GM12891 (cell line): ENCODE results near the gene WNT11.

ENCODE experiments used
- DNase-seq: peaks from one replicate; pipeline ENCODE4 v3.0.0; 2011; ENCODE audit warnings: low spot score; ENCODE audit not compliant: insufficient read length
- FAIRE-seq: peaks from 2 replicates; lab custom pipeline; 2011; peaks lifted over from hg19 to GRCh38; lab: Jason Lieb, UNC
- PAX5 ChIP-seq: IDR thresholded peaks from 2 replicates; pipeline ENCODE4 v1.6.1; 2011; ENCODE audit warnings: low read length, moderate library complexity, mild to moderate bottlenecking; ENCODE audit not compliant: insufficient read depth, severe bottlenecking
- POLR2A ChIP-seq: IDR thresholded peaks from 2 replicates; pipeline ENCODE4 v1.6.1; 2011; ENCODE audit warnings: low read depth, low read length, control low read depth
- POLR2AphosphoS5 ChIP-seq: IDR thresholded peaks from 2 replicates; pipeline ENCODE4 v1.6.1; 2011; ENCODE audit warnings: low read depth, low read length, control low read depth
- POU2F2 ChIP-seq: IDR thresholded peaks from 2 replicates; pipeline ENCODE4 v1.6.1; 2011; ENCODE audit warnings: low read depth, mild to moderate bottlenecking, control low read depth, low read length, moderate library complexity
- SPI1 ChIP-seq: IDR thresholded peaks from 2 replicates; pipeline ENCODE4 v1.6.1; 2011; ENCODE audit warnings: low read depth, low read length, control low read depth
- TAF1 ChIP-seq: IDR thresholded peaks from 2 replicates; pipeline ENCODE4 v1.6.1; 2011; ENCODE audit warnings: low read depth, low read length, control low read depth

Gene WNT11

DNA sequence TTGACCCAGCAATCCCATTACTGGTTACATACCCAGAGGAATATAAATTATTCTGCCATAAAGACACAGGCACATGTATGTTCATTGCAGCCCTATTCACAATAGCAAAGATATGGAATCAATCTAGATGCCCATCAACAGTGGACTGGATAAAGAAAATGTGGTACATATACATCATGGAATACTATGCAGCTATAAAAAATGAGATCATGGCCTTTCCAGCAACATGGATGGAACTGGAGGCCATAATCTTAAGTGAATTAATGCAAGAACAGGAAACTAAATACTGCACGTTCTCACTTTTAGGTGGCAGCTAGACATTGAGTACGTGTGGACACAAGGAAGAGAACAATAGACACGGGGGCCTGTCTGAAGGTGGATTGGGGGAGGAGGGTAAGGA lies 15.1 kb upstream of the WNT11 start:
- DNase-seq = no peak
- peak; percentile 5 for FAIRE-seq
- TF ChIP-seq POU2F2 (no peak), POLR2AphosphoS5 (no peak), PAX5 (no peak), POLR2A (no peak), SPI1 (no peak), TAF1 (no peak)

- DNase-seq = no peak
- no peak for FAIRE-seq
- TF ChIP-seq POLR2AphosphoS5 = no peak
- no peak for TF ChIP-seq SPI1
- TF ChIP-seq TAF1 = no peak
- no peak for TF ChIP-seq PAX5
- TF ChIP-seq POU2F2 = no peak
- no peak for TF ChIP-seq POLR2A
Observed at GRCh38 chr11:76219243-76219642, 12.9 kb upstream of the WNT11 start.

DNA sequence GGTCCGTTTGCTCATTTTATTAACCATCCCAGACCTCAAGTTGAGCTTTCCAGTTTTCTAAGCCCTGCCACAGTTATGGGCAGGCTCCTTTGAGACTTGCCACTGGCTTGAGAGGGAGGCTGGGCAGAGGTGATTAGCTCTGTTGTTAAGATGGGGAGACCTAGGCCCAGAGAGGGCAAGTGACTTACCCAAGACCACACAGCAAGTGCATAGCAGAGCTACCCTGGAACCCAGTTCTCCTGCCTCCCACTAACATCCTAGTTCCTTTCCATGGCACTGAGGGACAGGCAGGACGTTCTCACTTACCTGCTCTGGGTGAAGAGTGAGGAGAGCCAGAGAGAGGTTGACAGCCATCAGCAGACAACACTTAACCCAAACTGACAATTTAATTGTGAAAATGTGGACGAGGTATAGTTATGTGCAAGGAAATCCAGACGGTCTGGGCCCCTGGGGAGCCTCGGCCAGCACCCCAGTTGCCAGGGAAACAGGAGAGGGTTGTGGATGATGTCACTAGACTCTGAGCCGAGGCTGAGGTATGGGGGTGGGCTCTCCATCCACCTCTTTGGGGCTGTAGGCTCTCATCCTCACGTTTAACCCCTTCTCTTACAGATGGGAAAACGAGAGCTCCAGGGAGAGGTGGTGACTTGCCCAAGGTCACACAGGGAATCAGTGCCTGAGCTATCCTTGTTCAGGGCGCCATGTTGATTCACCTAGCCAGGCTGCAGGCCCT lies 12.3 kb upstream of the WNT11 start:
- FAIRE-seq (no peak), DNase-seq (no peak)
- no peak for TF ChIP-seq POU2F2
- no peak for TF ChIP-seq TAF1

GRCh38 chr11:76217653-76218160 lies 11.4 kb upstream of the WNT11 start:
- no peak for FAIRE-seq
- TF ChIP-seq POLR2AphosphoS5 (no peak), SPI1 (no peak), POU2F2 (no peak), PAX5 (no peak), POLR2A (no peak), TAF1 (no peak)
- DNase-seq = no peak

- FAIRE-seq (no peak), DNase-seq (no peak)
- TF ChIP-seq POLR2A (no peak), POLR2AphosphoS5 (no peak), PAX5 (no peak), SPI1 (no peak), POU2F2 (no peak), TAF1 (no peak)
Observed at GRCh38 chr11:76216536-76217325, 10.4 kb upstream of the WNT11 start.

DNA sequence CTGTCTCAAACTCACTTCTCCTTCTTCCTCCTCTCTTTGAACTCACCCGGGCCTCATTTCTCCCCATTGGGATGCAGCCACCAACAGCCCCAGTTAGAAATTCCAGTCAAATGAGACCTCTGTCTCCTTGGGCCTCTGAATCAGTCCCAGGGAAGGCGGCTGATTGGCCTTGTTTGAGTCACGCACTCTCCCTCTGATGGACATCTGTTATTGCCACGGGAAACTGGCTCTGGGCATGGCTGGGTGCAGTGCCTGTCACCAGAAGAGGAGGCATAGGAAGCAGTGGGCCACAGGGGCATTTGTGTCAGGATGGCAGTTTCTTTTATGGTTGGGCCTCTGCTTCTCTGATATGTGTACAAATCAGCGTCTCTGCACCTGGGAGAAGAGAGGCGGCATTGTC lies 9.6 kb upstream of the WNT11 start:
- DNase-seq (no peak), FAIRE-seq (no peak)
- TF ChIP-seq PAX5 (no peak), POU2F2 (no peak), TAF1 (no peak), POLR2AphosphoS5 (no peak), SPI1 (no peak), POLR2A (no peak)

GRCh38 chr11:76214968-76215548 lies 8.8 kb upstream of the WNT11 start:
- FAIRE-seq = no peak
- no peak for TF ChIP-seq TAF1
- DNase-seq = no peak

DNA sequence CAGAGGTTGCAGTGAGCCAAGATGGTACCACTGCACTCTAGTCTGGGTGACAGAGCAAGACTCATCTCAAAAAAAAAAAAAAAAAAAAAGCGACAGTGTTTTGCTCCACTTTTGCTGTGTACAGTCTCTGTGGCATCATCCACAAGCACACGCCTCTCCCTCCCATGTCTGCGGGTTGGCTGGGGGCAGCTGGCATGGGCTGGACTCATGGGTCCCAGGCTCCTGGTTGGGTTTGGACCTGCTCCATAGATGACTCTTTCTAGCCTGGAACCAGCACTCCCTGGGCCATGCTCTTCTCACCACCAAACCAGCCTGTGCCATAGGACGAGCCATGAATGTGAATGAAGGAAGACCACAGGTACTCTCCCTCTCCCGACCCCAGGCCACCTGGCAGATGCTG lies 7.9 kb upstream of the WNT11 start:
- TF ChIP-seq TAF1 = no peak
- TF ChIP-seq POLR2A = no peak
- TF ChIP-seq SPI1 = no peak
- no peak for TF ChIP-seq PAX5
- TF ChIP-seq POLR2AphosphoS5 = no peak
- TF ChIP-seq POU2F2 = no peak
- DNase-seq = no peak
- no peak for FAIRE-seq

DNA sequence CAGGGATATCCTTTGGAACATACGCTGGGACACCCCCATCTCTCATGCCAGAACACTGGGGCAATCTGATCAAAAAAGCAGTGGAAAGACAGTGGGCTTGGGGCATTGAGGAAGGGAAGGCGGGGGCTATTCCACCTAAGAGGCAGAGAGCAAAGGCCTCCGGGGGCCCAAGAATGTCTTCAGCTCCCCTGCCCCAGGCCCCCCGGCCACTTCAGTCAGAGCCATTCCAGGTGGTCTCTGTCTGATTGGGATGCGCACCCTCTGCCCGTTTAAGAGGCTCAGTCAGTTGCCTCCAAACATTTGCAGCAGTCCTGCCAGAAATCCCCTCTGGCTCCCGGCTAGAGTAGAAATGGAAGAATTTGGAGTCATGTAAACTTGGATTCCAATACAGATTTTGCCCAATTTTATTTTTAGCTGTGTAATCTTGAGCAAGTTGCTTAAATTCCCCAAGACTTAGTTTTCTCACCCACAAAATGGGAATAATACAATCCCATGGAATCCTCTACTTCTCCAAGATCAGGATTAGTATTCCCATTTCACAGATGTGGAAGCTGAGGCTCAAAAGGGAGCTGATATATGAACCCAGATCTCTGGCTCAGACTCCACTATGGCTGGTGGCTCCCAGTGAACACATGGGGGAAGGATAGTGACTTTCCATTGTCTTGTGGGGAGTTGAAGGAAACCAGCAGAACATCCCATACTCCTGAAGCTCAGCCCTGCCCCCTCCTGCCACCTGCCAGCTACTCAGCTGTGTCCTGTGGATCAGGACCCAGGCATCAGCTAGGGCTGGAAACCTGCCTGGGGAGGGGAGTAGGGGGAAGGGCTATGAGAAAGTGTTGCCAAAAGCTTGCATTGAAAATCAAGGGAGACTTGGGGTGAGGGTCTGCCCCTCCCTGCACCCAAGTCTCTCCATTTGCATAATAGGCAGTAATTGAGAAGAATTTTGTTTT lies 6.1 kb upstream of the WNT11 start:
- no peak for FAIRE-seq
- DNase-seq = no peak
- no peak for TF ChIP-seq PAX5
- TF ChIP-seq POLR2A = no peak
- TF ChIP-seq POU2F2 = no peak
- TF ChIP-seq TAF1 = no peak
- TF ChIP-seq SPI1 = no peak
- no peak for TF ChIP-seq POLR2AphosphoS5
